Measurements from ENCODE around the gene NIPAL1. TPM values are rescaled to one million over a fixed set of nuclear protein-coding genes. Genes with fewer than 3 reads are reported as not detected.

NIPAL1 gene
- total and polyA plus RNA-seq, 2 donors (not counting 3 experiments of a cell fraction or from before 2014, with no cell fraction given) = 0.36 to 1.7 TPM

- intact Hi-C loops (cut with micrococcal nuclease) (no loop called here), dilution Hi-C loops (cut with MboI; ENCODE audit: extremely low pct_ligation_motif_present, low sequenced_read_pairs) (no loop called here)
- Histone ChIP-seq H3K36me3 (ENCODE audit: control insufficient read depth in 2 of 2, extremely low read depth in 1 of 2, insufficient read depth in 2 of 2, low read length in 2 of 2) (no peaks in the 10 kb centered on the region), H3K27me3 (ENCODE audit: control insufficient read depth in 2 of 2, insufficient read depth in 2 of 2, low read length in 2 of 2) (no peaks in the 10 kb centered on the region), H3K9ac (replicated peaks; ENCODE audit: extremely low read depth, insufficient read depth, low read length) (no peak overlapping the region), H3K79me2 (ENCODE audit: control insufficient read depth, insufficient read depth, low read length) (no peaks in the 10 kb centered on the region), H3K27ac (ENCODE audit: insufficient read depth, low read depth, low read length) (no peak overlapping the region), H3K4me3 (replicated peaks in 1 of 3; ENCODE audit: insufficient read depth in 1 of 3, low read depth in 1 of 3, low read length in 3 of 3) (no peak overlapping the region), H3K4me1 (ENCODE audit: control insufficient read depth, extremely low read depth, insufficient read depth, low read length) (peaks cover 6% of the 10 kb centered on the region), H4K20me1 (replicated peaks; ENCODE audit: control insufficient read depth, extremely low read depth, insufficient read depth, low read length) (no peaks in the 10 kb centered on the region), H3K9me3 (replicated peaks; ENCODE audit: control insufficient read depth, insufficient read depth, low read length) (no peaks in the 10 kb centered on the region), H2AFZ (ENCODE audit: low read depth, low read length) (no peak overlapping the region), H3K4me2 (ENCODE audit: insufficient read depth, low read length) (no peak overlapping the region), H3K9me1 (replicated peaks; ENCODE audit: control insufficient read depth, extremely low read depth, insufficient read depth, low read length) (no peaks in the 10 kb centered on the region)
- no TSS peak for BruUV-seq (replicated peaks)
- FAIRE-seq (no peak), DNase-seq (ENCODE audit: low read depth, low spot score) (no peak)
- TF ChIP-seq POLR2A (IDR thresholded peaks at IDR 0.05; ENCODE audit: low read depth, low read length) = no peak
- no peak for TF ChIP-seq JUN (IDR thresholded peaks at IDR 0.05; ENCODE audit: borderline replicate concordance, insufficient read depth, insufficient read length, low read depth)
- no peak for TF ChIP-seq FOS (IDR thresholded peaks at IDR 0.05; ENCODE audit: borderline replicate concordance, insufficient read depth, low read length)
- no peak for TF ChIP-seq POLR2AphosphoS5 (IDR thresholded peaks at IDR 0.05; ENCODE audit: insufficient read depth, low read depth, low read length)
- TF ChIP-seq, protein P1, sequence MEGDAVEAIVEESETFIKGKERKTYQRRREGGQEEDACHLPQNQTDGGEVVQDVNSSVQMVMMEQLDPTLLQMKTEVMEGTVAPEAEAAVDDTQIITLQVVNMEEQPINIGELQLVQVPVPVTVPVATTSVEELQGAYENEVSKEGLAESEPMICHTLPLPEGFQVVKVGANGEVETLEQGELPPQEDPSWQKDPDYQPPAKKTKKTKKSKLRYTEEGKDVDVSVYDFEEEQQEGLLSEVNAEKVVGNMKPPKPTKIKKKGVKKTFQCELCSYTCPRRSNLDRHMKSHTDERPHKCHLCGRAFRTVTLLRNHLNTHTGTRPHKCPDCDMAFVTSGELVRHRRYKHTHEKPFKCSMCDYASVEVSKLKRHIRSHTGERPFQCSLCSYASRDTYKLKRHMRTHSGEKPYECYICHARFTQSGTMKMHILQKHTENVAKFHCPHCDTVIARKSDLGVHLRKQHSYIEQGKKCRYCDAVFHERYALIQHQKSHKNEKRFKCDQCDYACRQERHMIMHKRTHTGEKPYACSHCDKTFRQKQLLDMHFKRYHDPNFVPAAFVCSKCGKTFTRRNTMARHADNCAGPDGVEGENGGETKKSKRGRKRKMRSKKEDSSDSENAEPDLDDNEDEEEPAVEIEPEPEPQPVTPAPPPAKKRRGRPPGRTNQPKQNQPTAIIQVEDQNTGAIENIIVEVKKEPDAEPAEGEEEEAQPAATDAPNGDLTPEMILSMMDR (IDR thresholded peaks at IDR 0.05; ENCODE audit: extremely low read depth in 1 of 2, insufficient read depth in 1 of 2, low read depth in 1 of 2, low read length in 2 of 2) = no peak
- no peak for TF ChIP-seq MYC (IDR thresholded peaks at IDR 0.05; ENCODE audit: low read depth, low read length)
- ChIA-PET CTCF (interaction anchor here (1.1 to 1.7 kb wide), 2 partner anchors 23 to 116 kb away, joined by 4 to 6 read pairs; no protein-coding TSS in a partner anchor), POLR2A (no interaction called here)
Observed at GRCh38 chr4:48011722-48012121, 4.8 kb upstream of the NIPAL1 start.

DNA sequence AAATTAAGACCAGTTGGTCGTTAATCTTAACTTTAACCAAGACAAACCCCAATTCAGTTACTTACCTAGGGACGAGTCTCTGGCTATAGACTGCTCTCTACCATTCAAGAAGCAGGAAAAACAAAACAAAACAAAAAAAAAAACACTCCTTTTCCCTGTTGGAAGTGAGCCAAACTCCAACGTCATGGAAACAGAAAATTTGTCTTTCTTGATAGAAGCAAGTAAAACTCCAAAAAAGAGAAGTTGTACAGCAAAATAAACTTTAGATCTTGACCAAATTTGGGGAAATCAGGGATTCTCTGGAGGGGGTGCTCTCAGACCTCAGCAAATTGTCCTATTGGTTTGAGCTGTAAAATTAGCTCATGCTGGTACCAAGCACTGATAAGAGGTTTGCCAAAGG lies 3.7 kb upstream of the NIPAL1 start:
- no peak overlapping the region for H3K4me3 ChIP-seq (replicated peaks in 1 of 3; ENCODE audit: insufficient read depth in 1 of 3, low read depth in 1 of 3, low read length in 3 of 3)
- ChIA-PET POLR2A (interaction anchor here (0.7 kb wide), 1 partner anchor 75 kb away, joined by 4 read pairs; no protein-coding TSS in a partner anchor), CTCF (interaction anchor here (0.9 kb wide), 1 partner anchor 73 kb away, joined by 3 read pairs; no protein-coding TSS in a partner anchor)
- H3K27ac ChIP-seq (ENCODE audit: insufficient read depth, low read depth, low read length) = no peak overlapping the region
- H3K9me1 ChIP-seq (replicated peaks; ENCODE audit: control insufficient read depth, extremely low read depth, insufficient read depth, low read length) = no peaks in the 10 kb centered on the region
- no peaks in the 10 kb centered on the region for H4K20me1 ChIP-seq (replicated peaks; ENCODE audit: control insufficient read depth, extremely low read depth, insufficient read depth, low read length)
- no TSS peak for BruUV-seq (replicated peaks)
- H3K4me1 ChIP-seq (ENCODE audit: control insufficient read depth, extremely low read depth, insufficient read depth, low read length) = peaks cover 10% of the 10 kb centered on the region
- H3K4me2 ChIP-seq (ENCODE audit: insufficient read depth, low read length) = no peak overlapping the region
- intact Hi-C loops (cut with micrococcal nuclease) (no loop called here), dilution Hi-C loops (cut with MboI; ENCODE audit: extremely low pct_ligation_motif_present, low sequenced_read_pairs) (no loop called here)
- no peaks in the 10 kb centered on the region for H3K79me2 ChIP-seq (ENCODE audit: control insufficient read depth, insufficient read depth, low read length)
- H3K9ac ChIP-seq (replicated peaks; ENCODE audit: extremely low read depth, insufficient read depth, low read length) = no peak overlapping the region
- peak; percentile 64 for DNase-seq (ENCODE audit: low read depth, low spot score)
- H2AFZ ChIP-seq (ENCODE audit: low read depth, low read length) = no peak overlapping the region
- TF ChIP-seq, protein P1 (IDR thresholded peaks at IDR 0.05; ENCODE audit: extremely low read depth in 1 of 2, insufficient read depth in 1 of 2, low read depth in 1 of 2, low read length in 2 of 2) = no peak
- no peak for FAIRE-seq
- peaks cover 0 to 2% of the 10 kb centered on the region in 2 experiments for H3K27me3 ChIP-seq (ENCODE audit: control insufficient read depth in 2 of 2, insufficient read depth in 2 of 2, low read length in 2 of 2)
- no peaks in the 10 kb centered on the region for H3K9me3 ChIP-seq (replicated peaks; ENCODE audit: control insufficient read depth, insufficient read depth, low read length)
- no peaks in the 10 kb centered on the region for H3K36me3 ChIP-seq (ENCODE audit: control insufficient read depth in 2 of 2, extremely low read depth in 1 of 2, insufficient read depth in 2 of 2, low read length in 2 of 2)
